Trophoblast cell (in vitro differentiated cells and primary cell): ENCODE results near the gene JAKMIP1.
"Not testable (repeated sequence)": the region's sequence is repeated elsewhere in the genome, so short reads cannot be mapped to it uniquely, and the experiment has no call there.

Experiments used
- DNase-seq, 2 donors: peaks; one replicate each; pipeline ENCODE4 v3.0.0-alpha.2; 2016
- H2AFZ ChIP-seq: 2 replicates; pipeline ENCODE4 v1.6.1; 2013; ENCODE audit warnings: low read length, moderate library complexity, mild to moderate bottlenecking; ENCODE audit not compliant: insufficient read depth, poor library complexity
- H2AK5ac ChIP-seq: 2 replicates; pipeline ENCODE4 v1.6.1; 2013; ENCODE audit warnings: mild to moderate bottlenecking, low read length
- H2BK120ac ChIP-seq: 2 replicates; pipeline ENCODE4 v1.6.1; 2013; ENCODE audit warnings: low read length, mild to moderate bottlenecking, moderate library complexity; ENCODE audit not compliant: insufficient read depth, poor library complexity
- H2BK12ac ChIP-seq: 2 replicates; pipeline ENCODE4 v1.6.1; 2013; ENCODE audit warnings: mild to moderate bottlenecking, low read length, moderate library complexity
- H2BK5ac ChIP-seq: 2 replicates; pipeline ENCODE4 v1.6.1; 2013; ENCODE audit warnings: low read length, low read depth, moderate library complexity, mild to moderate bottlenecking; ENCODE audit not compliant: poor library complexity
- H3K14ac ChIP-seq: 2 replicates; pipeline ENCODE4 v1.6.1; 2013; ENCODE audit warnings: mild to moderate bottlenecking, low read length
- H3K18ac ChIP-seq: 2 replicates; pipeline ENCODE4 v1.6.1; 2013; ENCODE audit warnings: mild to moderate bottlenecking, low read length
- H3K23ac ChIP-seq: 2 replicates; pipeline ENCODE4 v1.6.1; 2013; ENCODE audit warnings: low read length
- H3K27ac ChIP-seq: 2 replicates; pipeline ENCODE4 v1.5.1; 2013; ENCODE audit warnings: low read depth, mild to moderate bottlenecking, inconsistent platforms, low read length, moderate library complexity
- H3K27me3 ChIP-seq: 2 replicates; pipeline ENCODE4 v1.6.1; 2013; ENCODE audit warnings: inconsistent platforms, mild to moderate bottlenecking, low read length, moderate library complexity; ENCODE audit not compliant: insufficient read depth
- H3K36me3 ChIP-seq, 2 experiments: 1 replicate in 1 of 2; 2 replicates in 1 of 2; pipeline ENCODE4 v1.6.1; 2013; ENCODE audit warnings: low read length in 2 of 2, mild to moderate bottlenecking in 2 of 2, moderate library complexity in 1 of 2; ENCODE audit not compliant: insufficient read depth in 2 of 2, control insufficient read depth in 1 of 2
- H3K4ac ChIP-seq: 2 replicates; pipeline ENCODE4 v1.6.1; 2013; ENCODE audit warnings: low read depth, mild to moderate bottlenecking, low read length, moderate library complexity
- H3K4me1 ChIP-seq, 2 experiments: 1 replicate in 1 of 2; 2 replicates in 1 of 2; pipeline ENCODE4 v1.6.1; 2013; ENCODE audit warnings: low read length in 2 of 2, mild to moderate bottlenecking in 2 of 2, moderate library complexity in 1 of 2; ENCODE audit not compliant: insufficient read depth in 2 of 2, control insufficient read depth in 1 of 2
- H3K4me2 ChIP-seq: 2 replicates; pipeline ENCODE4 v1.6.1; 2013; ENCODE audit warnings: inconsistent platforms, mild to moderate bottlenecking, low read length, moderate library complexity
- H3K4me3 ChIP-seq: 2 replicates; pipeline ENCODE4 v1.5.1; 2013; ENCODE audit warnings: mild to moderate bottlenecking, low read depth, low read length, inconsistent platforms
- H3K79me1 ChIP-seq: one replicate; pipeline ENCODE4 v1.6.1; 2013; ENCODE audit warnings: low read length
- H3K79me2 ChIP-seq: 2 replicates; pipeline ENCODE4 v1.6.1; 2013; ENCODE audit warnings: low read length, mild to moderate bottlenecking; ENCODE audit not compliant: control insufficient read depth, insufficient read depth, poor library complexity
- H3K9ac ChIP-seq: 2 replicates; pipeline ENCODE4 v1.6.1; 2013; ENCODE audit warnings: mild to moderate bottlenecking, low read length
- H3K9me3 ChIP-seq: 2 replicates; pipeline ENCODE4 v1.6.1; 2013; ENCODE audit warnings: low read depth, mild to moderate bottlenecking, control low read depth, inconsistent platforms, low read length; ENCODE audit not compliant: insufficient read depth
- H4K12ac ChIP-seq: 2 replicates; pipeline ENCODE4 v1.6.1; 2013; ENCODE audit warnings: low read depth, mild to moderate bottlenecking, low read length, moderate library complexity
- H4K8ac ChIP-seq: 2 replicates; pipeline ENCODE4 v1.6.1; 2013; ENCODE audit warnings: low read depth, mild to moderate bottlenecking, low read length, moderate library complexity
- H4K91ac ChIP-seq: one replicate; pipeline ENCODE4 v1.6.1; 2013; ENCODE audit warnings: low read depth, mild to moderate bottlenecking, low read length, moderate library complexity
- WGBS: extraction: QIAGEN DNeasy Blood & Tissue Kit; methylation state at CpG from one replicate; pipeline ENCODE4 v1.1.7; 2013; ENCODE audit warnings: missing lambda C conversion rate; ENCODE audit not compliant: insufficient read length, insufficient coverage; ENCODE audit errors: extremely low coverage; 5-methylcytosine and 5-hydroxymethylcytosine counted together

JAKMIP1 gene

DNA sequence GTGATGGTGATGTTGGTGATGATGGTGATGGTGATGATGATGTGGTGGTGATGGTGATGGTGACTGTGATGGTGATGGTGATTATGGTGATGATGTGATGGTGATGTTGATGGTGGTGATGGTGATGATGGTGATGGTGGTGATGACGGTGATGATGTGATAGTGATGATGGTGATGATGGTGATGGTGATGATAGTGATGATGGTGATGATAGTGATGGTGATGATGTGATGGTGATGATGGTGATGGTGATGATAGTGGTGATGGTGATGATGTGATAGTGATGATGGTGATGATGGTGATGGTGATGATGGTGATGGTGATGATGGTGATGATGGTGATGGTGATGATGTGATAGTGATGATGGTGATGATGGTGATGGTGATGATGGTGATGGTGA, 196.9 kb downstream of the JAKMIP1 start:
- H3K36me3 ChIP-seq, H2BK120ac ChIP-seq, H3K27ac ChIP-seq, H3K4me2 ChIP-seq, H3K79me2 ChIP-seq, H3K27me3 ChIP-seq, H3K4me1 ChIP-seq, H3K9me3 ChIP-seq, H2AK5ac ChIP-seq, H2AFZ ChIP-seq, H3K23ac ChIP-seq, H4K8ac ChIP-seq, H3K9ac ChIP-seq, H4K91ac ChIP-seq, H2BK5ac ChIP-seq, H3K4ac ChIP-seq, H3K18ac ChIP-seq, H4K12ac ChIP-seq, H3K79me1 ChIP-seq, H2BK12ac ChIP-seq, H3K4me3 ChIP-seq, H3K14ac ChIP-seq, DNase-seq: not testable (repeated sequence)
- no CpG with 5 or more reads among the region's 1 CpG for WGBS

DNA sequence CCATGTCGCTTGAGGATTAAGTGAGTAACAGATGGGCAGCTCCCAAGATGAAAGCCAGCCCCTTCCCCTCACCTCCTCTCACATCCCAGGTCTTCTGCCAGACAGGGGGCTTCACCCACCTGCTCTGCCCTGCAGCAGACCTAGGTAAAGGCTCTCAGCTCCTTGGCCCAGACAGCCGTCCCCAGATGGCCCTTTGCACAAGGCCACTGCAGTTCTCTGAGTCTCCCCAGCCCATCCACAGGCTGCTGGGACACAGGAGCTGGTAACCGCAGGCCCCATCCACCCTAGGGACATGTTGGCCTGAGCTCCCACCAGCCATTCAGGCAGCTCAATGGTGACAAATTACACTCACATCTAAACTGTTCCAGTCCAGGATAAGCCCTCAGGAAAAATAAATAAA, 197.4 kb downstream of the JAKMIP1 start:
- no peaks in the 10 kb centered on the region for H3K27me3 ChIP-seq
- H2BK12ac ChIP-seq: no peak overlapping the region
- no peak overlapping the region for H4K91ac ChIP-seq
- no peak overlapping the region for H2AFZ ChIP-seq
- no peak overlapping the region for H2BK5ac ChIP-seq
- no peak overlapping the region for H3K14ac ChIP-seq
- no peak for DNase-seq
- H3K79me2 ChIP-seq: no peaks in the 10 kb centered on the region
- no peak overlapping the region for H3K4ac ChIP-seq
- no peak overlapping the region for H4K12ac ChIP-seq
- no peak overlapping the region for H3K27ac ChIP-seq
- H3K4me2 ChIP-seq: no peak overlapping the region
- H3K4me1 ChIP-seq: no peaks in the 10 kb centered on the region
- no peaks in the 10 kb centered on the region for H3K36me3 ChIP-seq
- no peaks in the 10 kb centered on the region for H3K79me1 ChIP-seq
- no CpG with 5 or more reads among the region's 3 CpGs for WGBS
- no peak overlapping the region for H3K4me3 ChIP-seq
- no peak overlapping the region for H3K23ac ChIP-seq
- H2AK5ac ChIP-seq: no peak overlapping the region
- H3K9ac ChIP-seq: no peak overlapping the region
- H3K18ac ChIP-seq: no peak overlapping the region
- no peak overlapping the region for H2BK120ac ChIP-seq
- H4K8ac ChIP-seq: no peak overlapping the region
- H3K9me3 ChIP-seq: peaks cover 4% of the 10 kb centered on the region

DNA sequence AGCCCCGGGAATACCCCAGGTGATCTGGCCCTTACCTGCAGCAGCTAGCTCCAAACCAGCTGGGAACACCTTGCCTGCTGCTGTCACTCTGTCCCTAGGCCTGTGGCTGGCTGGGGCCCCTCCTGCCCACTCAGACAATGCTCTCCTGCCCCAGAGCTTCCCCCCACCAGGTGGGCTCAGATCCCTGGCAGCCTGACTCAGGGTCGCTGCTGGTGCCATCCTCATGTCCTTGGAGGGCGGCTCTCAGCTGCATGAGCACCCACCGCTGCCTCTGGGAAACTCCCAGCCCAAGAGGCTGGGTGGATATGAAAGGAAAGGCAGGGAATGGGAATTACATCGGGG, 197.9 kb downstream of the JAKMIP1 start:
- no peaks in the 10 kb centered on the region for H3K4me1 ChIP-seq
- no peak overlapping the region for H2AFZ ChIP-seq
- no peak overlapping the region for H2BK5ac ChIP-seq
- no peak overlapping the region for H2BK12ac ChIP-seq
- H4K8ac ChIP-seq: no peak overlapping the region
- H3K4me2 ChIP-seq: no peak overlapping the region
- no peaks in the 10 kb centered on the region for H3K79me2 ChIP-seq
- H3K14ac ChIP-seq: no peak overlapping the region
- no peak overlapping the region for H2BK120ac ChIP-seq
- no peak overlapping the region for H2AK5ac ChIP-seq
- no peak overlapping the region for H3K4me3 ChIP-seq
- no peak overlapping the region for H3K27ac ChIP-seq
- no peak for DNase-seq
- no peak overlapping the region for H4K12ac ChIP-seq
- peaks cover 4% of the 10 kb centered on the region for H3K9me3 ChIP-seq
- no peak overlapping the region for H3K9ac ChIP-seq
- no peak overlapping the region for H3K18ac ChIP-seq
- no peaks in the 10 kb centered on the region for H3K27me3 ChIP-seq
- no peaks in the 10 kb centered on the region for H3K79me1 ChIP-seq
- no peak overlapping the region for H4K91ac ChIP-seq
- H3K4ac ChIP-seq: no peak overlapping the region
- H3K36me3 ChIP-seq: no peaks in the 10 kb centered on the region
- H3K23ac ChIP-seq: no peak overlapping the region
- WGBS: no CpG with 5 or more reads among the region's 5 CpGs

DNA sequence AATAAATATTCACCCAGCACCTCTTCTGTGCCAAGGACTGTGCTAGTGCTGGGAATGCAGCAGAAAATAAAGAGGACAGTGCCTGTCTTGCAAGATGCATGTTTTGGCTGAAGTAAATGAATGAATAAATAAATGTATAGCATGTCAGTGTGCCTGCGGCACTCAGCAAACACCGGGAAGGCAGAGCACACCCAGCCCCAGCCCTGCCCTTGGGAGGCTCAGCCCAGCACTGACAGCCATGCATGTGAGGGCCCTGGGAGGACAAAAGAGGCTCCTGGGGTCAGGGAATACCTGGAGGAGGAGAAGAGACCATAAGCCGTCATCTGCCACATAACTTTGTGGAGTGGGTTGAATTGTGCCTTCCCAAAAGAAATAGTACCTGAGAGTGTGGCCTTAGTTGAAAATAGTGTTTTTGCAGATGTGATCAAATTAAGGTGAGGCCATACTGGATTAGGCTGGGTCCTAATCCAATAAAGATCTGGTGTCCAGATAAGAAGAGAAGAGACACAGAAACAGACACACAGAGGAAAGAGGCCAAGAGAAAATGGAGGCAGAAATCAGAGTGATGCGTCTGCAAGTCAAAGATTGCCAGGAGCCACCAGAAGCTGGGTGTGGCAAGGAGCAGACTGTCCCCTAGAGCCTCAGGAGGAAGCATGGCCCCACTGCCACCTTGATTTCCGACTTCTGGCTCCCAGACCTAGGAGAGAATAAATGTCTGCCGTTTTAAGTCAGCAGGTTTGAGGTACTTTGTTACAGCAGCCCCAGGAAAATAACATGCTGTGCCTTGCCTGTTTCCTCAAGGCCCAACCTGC, 198.5 kb downstream of the JAKMIP1 start:
- H2AK5ac ChIP-seq: no peak overlapping the region
- no peak overlapping the region for H3K4ac ChIP-seq
- H3K9ac ChIP-seq: no peak overlapping the region
- no peak overlapping the region for H2BK5ac ChIP-seq
- no peaks in the 10 kb centered on the region for H3K4me1 ChIP-seq
- no peak for DNase-seq
- no peak overlapping the region for H3K23ac ChIP-seq
- H4K12ac ChIP-seq: no peak overlapping the region
- no peaks in the 10 kb centered on the region for H3K36me3 ChIP-seq
- H2BK12ac ChIP-seq: no peak overlapping the region
- no peaks in the 10 kb centered on the region for H3K27me3 ChIP-seq
- no peaks in the 10 kb centered on the region for H3K79me2 ChIP-seq
- no peak overlapping the region for H3K27ac ChIP-seq
- H3K4me2 ChIP-seq: no peak overlapping the region
- no peak overlapping the region for H3K4me3 ChIP-seq
- no peaks in the 10 kb centered on the region for H3K79me1 ChIP-seq
- no peak overlapping the region for H3K14ac ChIP-seq
- no peak overlapping the region for H2AFZ ChIP-seq
- H4K91ac ChIP-seq: no peak overlapping the region
- WGBS: no CpG with 5 or more reads among the region's 6 CpGs
- peaks cover 4% of the 10 kb centered on the region for H3K9me3 ChIP-seq
- no peak overlapping the region for H4K8ac ChIP-seq
- no peak overlapping the region for H2BK120ac ChIP-seq
- H3K18ac ChIP-seq: no peak overlapping the region
